NCI-H146 treated with DMSO at 0.1 percent for 48 hours (cell line): ENCODE measurements around the gene ATP2B2.
"Not testable (repeated sequence)": the region's sequence is repeated elsewhere in the genome, so short reads cannot be mapped to it uniquely, and the experiment has no call there.

ENCODE experiments used
- DNase-seq: peaks from one replicate; lab custom pipeline; 2025; ENCODE audit not compliant: unreplicated experiment; lab: John Stamatoyannopoulos, UW

ATP2B2 gene

DNA sequence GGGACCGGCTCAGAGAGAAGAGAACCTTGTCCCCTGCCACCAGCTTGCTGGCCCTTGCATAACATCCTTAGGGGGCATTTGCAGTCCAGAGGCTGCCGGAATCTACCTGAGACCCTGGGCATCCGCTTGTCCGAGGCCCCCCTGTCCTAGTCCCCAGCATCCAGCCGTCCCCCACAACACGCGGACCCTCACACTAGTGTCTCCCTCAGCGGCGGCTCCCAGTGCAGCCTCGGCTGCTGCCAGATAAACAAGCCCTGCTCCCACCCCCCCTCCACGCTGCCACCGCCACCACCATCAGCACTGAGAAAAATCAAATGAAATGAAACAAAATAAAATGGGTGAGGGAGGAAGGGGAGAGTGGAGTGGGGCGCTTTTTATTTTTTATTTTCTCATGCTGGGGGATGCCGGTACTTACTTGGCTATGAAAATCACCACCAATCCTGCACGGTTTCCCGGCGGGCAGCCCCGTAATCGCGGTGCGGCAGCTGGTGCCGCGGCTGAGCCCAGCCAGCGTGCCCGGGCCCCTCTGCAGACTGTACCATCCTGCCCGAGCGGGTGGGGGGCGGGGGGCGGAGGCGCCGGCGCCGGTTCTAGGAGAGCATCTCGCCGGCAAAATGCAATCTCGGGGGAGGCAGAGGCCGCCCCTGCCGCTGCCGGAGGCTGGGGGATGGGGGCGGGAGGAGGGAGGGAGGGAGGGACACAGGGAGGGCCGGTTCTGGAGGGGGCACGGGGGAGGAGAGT, at the start of gene ATP2B2:
Gene ATP2B2 (minus strand): TSS at position 537 of the 741 bp plus-strand sequence. CDS start 56,043 bp downstream, outside the sequence.
- no peak for DNase-seq

DNA sequence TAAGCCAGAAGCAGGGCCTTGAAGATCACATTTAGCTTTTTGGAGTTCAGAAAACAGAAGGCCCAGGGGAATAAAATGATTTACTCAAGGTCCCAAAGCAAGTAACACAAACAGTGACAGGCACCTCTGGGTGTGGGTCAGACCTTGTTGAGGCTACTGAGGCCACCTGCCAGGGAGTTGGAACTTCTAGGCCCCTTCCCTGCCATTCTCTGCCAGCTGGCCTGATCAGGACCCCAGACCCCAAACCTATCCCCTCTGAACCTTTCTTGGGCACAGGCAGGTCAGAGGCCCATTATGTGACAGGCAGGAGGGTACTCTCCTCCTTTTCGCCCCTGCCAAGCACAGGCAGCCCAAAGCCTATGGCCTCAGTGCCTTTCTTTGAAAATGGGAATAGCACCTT, 49.4 kb upstream of the ATP2B2 start:
- no peak for DNase-seq

DNA sequence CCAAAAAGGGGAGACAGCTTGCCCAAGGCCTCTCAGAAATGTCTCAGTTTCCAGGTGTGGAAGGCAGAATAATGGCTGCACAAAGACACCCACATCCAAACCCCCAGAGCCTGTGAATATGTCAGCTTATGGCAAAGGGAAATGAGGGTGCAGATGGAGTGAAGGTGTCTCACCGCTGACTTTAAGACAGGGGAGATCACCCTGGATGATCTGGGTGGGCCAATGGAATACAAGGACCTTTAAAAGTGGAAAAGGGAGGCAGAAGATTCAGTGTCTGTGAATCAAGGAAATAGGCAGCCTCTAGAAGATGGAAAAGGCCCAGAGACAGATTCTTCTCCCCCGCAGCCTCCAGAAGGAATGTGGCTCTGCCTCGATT, 48.8 kb upstream of the ATP2B2 start:
- no peak for DNase-seq

DNA sequence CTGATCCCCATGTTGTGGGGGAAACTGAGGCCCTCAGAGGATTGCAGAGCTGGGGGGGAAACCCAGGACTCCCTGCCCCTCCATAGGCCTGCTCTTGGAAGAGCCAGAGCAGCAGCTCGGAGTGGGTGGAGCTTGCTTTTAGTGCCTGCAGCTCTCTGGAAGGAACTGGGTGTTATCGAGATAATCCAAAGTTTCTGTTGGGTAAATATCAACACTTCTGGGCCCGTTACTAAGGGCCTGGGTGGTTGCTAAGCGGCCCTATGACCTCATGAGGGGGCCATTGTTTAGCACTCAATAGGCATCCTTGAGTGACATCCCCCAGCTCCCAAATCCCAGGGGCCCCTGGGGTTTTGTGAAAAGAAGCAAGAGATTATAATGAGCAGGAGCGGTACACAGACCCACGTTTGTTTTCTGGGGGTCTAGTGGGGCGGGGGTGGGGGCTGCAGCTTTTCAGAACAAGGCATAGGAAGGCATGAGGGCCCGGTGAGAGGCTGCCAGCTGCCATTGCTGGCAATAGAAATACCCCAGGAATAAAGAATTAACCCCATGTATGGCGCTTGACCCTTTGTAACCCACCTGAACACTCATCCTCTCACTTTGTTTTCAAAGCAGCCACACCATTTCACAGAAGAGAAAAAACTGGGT, 48.3 kb upstream of the ATP2B2 start:
- no peak for DNase-seq

DNA sequence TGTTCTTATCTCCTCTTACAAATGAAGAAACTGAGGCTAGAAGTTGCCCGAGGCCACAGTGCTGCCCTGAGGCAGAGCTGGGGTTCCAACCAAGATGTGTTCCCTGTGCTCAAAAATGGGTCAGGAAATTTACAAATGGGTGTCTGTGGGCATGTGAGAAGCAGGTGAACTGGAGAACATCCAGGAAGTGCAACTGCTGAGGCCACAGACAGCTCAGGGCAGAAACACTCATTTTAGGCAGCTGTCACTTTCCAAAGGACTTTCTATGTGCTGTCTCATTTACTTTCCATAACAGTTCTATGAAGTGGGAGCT, 47.2 kb upstream of the ATP2B2 start:
- no peak for DNase-seq

DNA sequence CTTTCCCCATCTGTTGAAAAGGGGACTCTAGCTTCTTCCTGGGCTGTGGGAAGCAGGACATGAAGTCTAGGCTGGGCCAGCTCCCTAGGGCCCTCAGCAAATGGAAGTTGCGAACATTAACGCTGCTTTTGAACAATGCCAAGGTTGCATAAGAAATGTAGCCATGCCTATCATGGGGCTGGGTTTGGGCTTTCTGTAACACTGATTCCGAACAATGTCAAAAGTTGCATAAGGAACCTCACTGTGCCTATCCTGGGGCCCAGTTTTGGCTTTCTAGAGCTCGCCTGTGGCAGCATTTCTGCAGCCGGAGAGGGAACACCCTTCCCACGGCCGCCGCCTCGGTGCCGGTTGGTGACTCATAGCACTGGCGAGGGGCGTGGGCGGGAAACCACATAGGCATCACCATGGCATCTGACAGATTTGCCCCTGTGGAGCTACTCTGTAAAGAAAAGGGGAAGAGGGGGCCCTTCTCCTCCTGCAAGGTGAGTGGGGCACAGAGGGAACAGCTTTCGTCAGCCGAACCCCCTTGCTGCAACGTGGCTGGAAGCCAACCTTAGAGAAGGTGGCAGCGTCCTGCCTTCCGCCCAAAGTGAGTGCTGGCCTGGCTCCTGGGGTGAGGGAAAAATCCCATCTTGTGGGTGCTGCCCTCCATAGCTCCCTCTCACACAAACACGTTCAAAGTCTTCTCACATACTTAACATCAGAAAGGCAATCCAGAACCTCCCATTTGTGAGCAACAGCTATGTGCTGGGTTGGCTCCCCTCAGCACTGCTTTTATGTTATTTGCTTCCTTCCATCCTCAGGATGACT, 46.6 kb upstream of the ATP2B2 start:
- DNase-seq, result no peak

DNA sequence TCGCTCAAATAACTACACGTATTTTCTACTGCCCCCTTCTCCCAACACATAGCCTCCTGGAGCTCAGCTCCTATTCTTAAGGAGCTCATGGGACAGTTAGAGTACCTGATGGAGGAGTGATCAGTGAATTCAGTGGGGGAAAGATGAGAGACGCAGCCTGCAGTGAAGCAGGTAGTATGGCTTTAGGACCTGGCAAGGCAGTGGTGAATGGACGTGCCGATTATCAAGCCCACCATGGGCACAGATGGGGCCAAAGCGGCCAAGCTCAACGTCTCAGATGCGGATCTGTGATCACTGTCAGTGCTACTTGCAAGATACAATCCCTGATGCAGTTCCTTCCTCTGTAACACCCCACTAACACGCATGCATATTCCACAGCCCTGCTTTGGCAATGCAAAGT, 45.8 kb upstream of the ATP2B2 start:
- no peak for DNase-seq

DNA sequence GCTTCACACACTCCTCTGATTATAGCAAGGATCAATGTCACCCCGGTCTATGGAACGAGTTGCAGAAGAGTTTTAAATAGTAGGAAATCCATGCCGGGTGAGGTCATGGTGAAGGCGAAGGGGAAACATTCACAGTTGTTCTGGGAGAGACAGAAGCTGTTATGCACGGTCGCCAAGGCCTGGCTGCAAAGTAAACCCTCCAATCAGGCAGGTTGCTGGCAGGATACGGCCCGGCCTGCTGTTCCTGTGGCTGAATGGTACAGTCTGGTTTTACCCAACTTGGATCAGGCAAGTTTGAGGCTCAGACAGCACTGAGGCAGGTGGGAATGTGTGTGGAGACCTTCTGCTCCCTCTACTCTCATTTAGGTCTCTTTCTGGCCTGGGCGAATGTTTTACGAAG, 45.3 kb upstream of the ATP2B2 start:
- no peak for DNase-seq

DNA sequence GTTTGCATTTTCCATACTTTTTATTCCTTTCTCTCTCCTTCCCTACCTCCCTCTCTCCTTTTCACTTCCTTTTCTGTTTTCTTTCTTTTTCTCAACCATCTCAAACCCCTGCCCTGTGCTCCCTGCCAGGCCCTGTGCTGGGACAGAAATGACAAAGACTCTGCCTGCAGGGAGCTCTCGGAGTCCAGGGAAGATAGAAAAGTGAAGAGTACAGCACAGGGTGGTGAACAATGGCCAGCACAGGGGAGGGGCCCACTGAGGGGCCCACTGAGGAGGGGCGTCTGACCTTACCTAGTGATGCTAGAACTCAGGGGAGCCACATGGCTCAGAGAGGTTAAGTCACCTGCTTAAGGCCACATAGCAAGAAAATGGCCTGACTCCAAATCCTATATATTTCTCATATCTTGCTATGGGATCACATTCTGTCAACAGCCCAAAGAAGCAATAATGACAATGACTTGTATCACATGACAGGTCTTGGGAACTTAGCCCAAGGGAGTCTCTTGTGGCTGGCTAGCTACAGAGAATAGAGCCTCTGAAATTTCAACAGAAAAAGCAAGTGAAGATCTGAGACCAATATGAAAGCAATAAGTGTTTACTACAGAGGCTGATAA, 44.3 kb upstream of the ATP2B2 start:
- DNase-seq, result no peak

DNA sequence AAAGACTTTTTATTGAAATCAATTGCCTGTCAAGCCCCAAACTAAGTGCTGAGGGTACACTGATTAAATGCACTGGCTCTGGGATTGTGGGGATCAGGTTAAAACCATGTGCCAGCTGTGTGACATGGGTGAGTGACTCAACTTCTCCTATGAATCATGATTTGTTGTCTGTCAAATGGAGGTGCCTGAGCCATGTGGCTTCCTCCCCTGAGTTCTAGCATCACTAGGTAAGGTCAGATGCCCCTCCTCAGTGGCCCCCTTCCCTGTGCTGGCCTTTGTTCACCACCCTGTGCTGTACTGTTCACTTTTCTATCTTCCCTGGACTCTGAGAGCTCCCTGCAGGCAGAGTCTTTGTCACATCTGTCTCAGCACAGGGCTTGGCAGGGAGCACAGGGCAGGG, 43.6 kb upstream of the ATP2B2 start:
- DNase-seq, result no peak

DNA sequence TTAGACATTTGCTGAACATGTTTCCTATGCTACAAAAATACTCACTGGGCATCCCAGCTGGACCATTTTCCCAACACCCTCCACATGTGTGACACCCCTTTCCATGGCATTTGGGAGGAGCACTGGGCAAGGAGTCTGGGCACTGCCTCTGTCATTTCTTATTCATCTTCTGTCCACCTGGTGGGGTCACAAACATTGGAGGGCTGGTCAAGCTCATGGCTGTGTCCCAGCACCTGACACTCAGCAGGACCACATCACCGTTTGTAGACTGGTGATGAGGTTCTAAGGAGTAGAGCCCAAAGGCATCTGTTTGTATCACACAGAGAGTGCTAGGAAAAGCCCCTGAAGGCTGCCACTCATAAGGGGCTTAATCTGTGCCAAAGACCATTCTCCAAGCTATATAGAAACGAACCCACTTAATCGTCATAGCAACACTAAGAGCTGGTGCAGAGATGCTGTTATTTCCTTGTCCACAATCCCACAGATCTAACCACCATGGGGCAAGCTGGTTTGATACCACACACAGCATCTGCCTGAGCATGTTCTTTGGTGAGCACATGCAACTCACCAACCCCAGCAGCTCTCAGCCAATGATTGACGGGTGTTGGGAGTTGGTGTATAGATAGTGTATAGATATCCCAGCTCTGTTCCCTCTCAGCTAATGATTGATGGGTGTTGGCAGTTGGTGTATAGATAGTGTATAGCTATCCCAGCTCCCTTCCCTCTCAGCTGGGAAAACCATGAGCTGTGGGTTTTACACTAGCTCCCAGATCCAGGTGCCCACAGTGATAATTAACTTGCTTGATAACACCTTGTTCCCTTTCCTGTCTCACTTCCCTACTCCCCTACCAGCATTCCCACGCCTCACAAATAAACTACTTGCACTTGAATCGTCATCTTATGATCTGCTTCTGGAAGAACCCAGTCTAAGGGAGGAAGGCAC, 42.7 kb upstream of the ATP2B2 start:
- no peak for DNase-seq

DNA sequence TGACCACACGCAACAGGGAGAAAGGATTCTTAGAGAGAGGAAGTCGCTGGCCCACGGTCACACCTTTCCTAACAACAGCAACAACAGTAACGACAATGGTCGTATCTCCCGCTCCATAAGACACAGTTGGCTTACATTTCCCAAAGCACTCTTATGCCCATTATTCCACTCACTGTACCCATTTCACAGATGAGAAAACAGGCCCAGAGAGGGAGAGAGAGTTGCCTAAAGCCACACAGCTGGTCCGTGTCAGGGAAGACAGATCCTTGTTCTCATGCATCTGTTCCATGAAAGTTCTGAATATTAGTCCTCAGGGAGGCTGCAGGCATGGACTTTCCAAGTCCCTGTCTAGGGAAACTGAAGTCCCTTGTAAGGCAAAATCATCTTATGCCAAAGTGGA, 42.0 kb upstream of the ATP2B2 start:
- DNase-seq, result no peak

DNA sequence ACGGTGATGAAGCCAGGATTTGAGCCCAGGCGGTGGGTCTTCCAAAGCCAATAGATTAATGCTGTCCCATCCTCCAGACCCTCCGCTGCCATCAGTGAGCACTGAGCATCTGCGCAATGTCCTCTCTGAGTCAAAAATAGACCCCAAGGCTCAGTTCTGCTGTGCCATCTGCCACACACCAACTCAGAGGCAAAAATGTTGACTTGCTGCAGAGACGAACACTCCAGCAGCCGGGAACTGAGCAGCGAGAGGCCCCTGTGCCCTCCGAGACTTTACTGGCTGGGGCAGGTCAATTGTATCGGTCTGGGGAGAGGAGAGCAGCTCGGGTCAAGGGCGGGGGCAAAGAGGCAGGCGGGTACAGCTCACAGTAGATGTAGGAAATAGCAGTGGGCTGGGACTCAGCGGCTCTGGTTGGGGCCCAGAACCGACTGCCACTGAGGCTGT, 41.5 kb upstream of the ATP2B2 start:
- no peak for DNase-seq

DNA sequence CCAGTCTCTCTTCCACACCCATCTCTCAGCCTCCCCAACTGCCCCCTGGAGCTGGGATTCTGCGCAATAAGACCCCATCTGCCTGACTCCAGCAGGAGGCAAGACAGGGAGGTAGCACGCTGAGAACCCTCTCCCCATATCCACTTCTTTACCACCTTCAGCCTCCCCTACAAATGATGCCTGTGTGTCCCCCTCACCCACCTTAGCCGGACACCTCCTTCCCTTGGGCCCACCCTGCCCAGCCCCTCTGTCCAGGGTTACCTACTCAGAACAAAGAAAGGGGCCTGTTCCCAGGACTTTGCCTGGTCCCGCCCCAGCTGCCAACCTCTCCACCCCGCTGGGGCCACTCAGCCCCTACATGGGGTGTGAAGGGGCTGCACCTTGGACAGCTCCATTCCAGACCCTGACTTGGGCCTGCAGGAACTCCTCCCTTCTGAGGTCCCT, 40.8 kb upstream of the ATP2B2 start:
- no peak for DNase-seq

DNA sequence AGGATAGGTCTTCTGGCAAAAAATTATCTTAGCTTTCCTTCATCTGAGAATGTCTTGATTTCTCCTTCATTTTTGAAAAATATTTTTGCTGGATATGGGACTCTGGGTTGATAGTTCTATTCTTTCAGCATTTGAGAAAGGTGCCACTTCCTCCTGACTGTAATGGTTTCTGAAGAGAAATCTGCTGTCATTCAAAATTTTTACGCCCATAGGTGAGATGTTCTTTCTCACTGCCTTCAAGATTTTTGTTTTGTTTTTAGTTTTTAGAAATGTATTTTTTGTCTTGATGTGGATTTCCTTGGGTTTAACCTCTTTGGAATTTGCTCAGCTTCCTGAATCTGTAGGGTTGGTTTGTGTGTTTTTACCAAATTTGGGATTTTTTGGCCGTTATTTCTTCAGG, 37.1 kb upstream of the ATP2B2 start:
- DNase-seq, result no peak

DNA sequence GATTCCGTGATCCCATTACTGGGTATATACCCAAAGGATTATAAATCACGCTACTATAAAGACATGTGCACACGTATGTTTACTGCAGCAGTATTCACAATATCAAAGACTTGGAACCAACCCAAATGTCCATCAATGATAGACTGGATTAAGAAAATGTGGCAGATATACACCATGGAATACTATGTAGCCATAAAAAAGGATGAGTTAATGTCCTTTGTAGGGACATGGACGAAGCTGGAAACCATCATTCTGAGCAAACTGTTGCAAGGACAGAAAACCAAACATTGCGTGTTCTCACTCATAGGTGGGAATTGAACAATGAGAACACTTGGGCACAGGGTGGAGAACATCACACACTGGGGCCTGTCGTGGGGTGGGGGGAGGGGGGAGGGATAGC, 35.0 kb upstream of the ATP2B2 start:
- not testable (repeated sequence) for DNase-seq

DNA sequence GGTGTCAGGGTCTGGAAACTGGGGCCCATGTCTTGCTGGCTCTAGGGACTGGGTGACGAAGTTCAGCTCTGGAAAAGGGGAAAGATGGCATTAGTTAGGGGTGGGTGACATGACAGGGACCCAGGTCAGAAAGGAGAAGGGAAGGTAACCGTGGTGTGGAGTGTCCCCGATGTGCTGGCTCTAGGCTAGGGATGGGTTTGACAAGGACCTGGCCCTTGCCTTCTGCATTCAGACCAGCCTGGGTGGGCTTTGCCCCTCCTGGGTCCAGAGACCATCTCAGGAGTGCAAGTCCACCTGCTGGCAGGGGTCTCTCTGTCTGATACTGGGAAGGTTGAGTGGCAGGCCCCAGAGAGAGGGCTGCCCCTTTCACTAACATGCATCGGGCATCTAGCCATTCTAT, 28.7 kb upstream of the ATP2B2 start:
- no peak for DNase-seq

DNA sequence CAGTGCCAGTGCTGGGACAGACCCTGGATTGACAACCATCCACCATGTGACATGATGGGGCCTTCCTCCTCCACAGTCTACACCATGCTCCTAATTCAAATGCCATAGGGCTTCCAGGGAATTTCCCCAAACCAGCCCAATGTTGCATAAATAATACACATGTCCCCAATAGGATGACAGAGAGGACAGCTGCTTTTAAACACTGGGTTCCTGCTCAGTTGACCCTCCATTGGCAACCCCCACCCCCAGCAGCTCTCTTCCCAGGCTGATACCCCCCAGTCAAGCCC, 28.3 kb upstream of the ATP2B2 start:
- no peak for DNase-seq

DNA sequence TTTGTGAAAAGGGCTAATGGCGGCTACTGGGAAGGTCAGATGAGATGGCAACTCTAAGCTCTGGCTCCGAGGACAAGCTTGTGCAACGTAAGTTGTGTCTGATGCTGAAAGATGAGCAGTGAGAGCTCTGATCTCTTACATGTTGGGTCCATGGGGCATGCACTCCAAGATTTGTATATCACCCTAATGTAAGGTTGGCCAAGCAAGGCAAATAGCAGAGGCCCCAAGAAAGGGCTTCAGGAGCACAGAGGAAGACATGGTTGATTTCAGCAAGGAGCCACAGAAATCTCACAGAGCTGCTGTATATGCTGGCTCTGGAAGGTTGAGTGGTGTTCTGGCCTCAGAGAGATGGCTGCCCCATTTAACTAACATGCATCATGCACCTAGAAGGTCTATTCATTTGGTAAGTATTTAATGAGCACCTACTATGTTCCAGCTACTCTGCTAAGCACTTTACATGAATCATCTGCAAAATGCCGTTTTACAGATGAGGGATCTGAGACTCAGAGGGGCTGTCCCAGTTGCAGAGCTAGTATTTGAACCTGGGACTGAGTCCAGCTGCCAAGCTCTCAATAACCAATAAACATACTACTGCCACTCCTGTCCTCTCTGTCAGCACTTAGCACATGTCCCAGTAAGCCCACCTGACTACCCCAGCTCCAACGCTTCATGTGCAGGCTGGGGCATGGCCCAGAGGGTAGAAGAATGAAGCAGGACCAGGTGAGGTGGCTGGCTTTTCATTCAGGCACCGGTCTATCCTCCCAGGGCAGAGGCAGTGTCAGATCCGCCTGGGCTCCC, 27.8 kb upstream of the ATP2B2 start:
- DNase-seq, result no peak

DNA sequence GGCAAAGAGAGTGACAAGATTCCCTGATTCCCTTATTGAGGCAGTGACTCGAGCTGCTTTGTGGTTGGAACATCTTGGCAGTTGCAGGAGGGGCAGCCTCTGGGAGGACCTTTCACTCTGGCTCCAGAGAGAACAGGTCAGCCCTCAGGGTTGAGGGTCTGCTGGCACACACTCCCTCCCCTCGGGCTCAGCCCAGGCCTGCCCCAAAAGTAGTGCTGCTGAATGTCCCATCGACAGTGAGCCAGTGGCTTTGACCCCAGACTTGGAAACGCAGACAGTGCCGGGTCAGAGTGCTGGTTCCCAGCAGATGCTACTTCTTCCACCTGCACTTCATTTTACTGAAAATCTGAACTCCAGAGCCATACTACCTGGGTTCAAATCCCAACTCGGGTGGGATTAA, 25.6 kb upstream of the ATP2B2 start:
- DNase-seq, result no peak
